ENCODE data around the gene SRF. TPM values are rescaled to one million over a fixed set of nuclear protein-coding genes. Genes with fewer than 3 reads are reported as not detected.

The SRF gene
- total RNA-seq, 1 donor from 2014 or later, result 15.0 TPM

DNA sequence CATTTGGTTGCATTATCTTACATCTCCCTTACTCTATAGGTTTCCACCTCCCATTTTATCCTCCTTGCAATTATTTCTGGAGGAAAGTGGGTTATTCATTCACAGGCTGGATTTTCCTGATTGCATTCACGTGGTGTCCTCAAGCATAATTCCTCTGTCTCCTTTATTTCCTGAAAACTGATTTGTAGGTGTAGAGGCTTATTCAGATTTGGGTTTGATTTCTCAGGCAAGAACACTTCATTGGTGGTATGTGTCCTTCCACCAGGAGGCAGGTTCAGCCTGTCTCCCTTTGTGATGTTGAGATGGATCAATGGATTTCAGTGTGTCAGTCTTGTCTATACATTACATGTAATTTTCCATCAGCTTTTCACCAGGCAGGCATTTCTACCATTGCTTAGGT lies 40.9 kb downstream of the SRF start:
- TF ChIP-seq EZH2 (IDR thresholded peaks at IDR 0.05), result no peak
- TF ChIP-seq CTCF (IDR thresholded peaks at IDR 0.05), result peak; percentile 30
- Histone ChIP-seq H4K20me1 (ENCODE audit: low read depth) (no peaks in the 10 kb centered on the region), H3F3A (ENCODE audit: low read depth) (no peaks in the 10 kb centered on the region), H3K4me3 (no peak overlapping the region), H3K4me2 (no peak overlapping the region), H3K79me2 (ENCODE audit: low read depth) (no peaks in the 10 kb centered on the region), H3K9me3 (ENCODE audit: low read depth) (no peaks in the 10 kb centered on the region), H3K27ac (no peak overlapping the region), H2AFZ (replicated peaks) (no peak overlapping the region), H3K4me1 (no peaks in the 10 kb centered on the region), H3K27me3 (no peaks in the 10 kb centered on the region), H3K36me3 (no peaks in the 10 kb centered on the region), H3K9ac (no peak overlapping the region)
- Mint-ChIP-seq H3K27me3 (ENCODE audit: insufficient read depth, low read depth) (no peaks in the 10 kb centered on the region), H3K4me1 (no peaks in the 10 kb centered on the region), H3K4me3 (no peak overlapping the region), H3K9me3 (no peaks in the 10 kb centered on the region), H3K36me3 (peaks cover 9% of the 10 kb centered on the region), H3K27ac (no peak overlapping the region)
- no peak for DNase-seq (ENCODE audit: low spot score)

- no peaks in the 10 kb centered on the region for H3K4me1 ChIP-seq
- no peak overlapping the region for H3K4me2 ChIP-seq
- DNase-seq (ENCODE audit: low spot score), result no peak
- H3K9ac ChIP-seq, result no peak overlapping the region
- no peaks in the 10 kb centered on the region for H3K79me2 ChIP-seq (ENCODE audit: low read depth)
- H3K4me3 ChIP-seq, result no peak overlapping the region
- no peaks in the 10 kb centered on the region for H3K36me3 ChIP-seq
- H4K20me1 ChIP-seq (ENCODE audit: low read depth), result no peaks in the 10 kb centered on the region
- no peak overlapping the region for H3K27ac ChIP-seq
- H2AFZ ChIP-seq (replicated peaks), result no peak overlapping the region
- no peaks in the 10 kb centered on the region for H3K9me3 ChIP-seq (ENCODE audit: low read depth)
- no peaks in the 10 kb centered on the region for H3K4me1 Mint-ChIP-seq
- peak overlapping the region; percentile 74 for H3K27ac Mint-ChIP-seq
- TF ChIP-seq EZH2 (IDR thresholded peaks at IDR 0.05), result no peak
- TF ChIP-seq CTCF (IDR thresholded peaks at IDR 0.05), result no peak
- no peak for TF ChIP-seq EZH2phosphoT487 (IDR thresholded peaks at IDR 0.05)
- no peaks in the 10 kb centered on the region for H3F3A ChIP-seq (ENCODE audit: low read depth)
- H3K27me3 Mint-ChIP-seq (ENCODE audit: insufficient read depth, low read depth), result no peaks in the 10 kb centered on the region
- no peak overlapping the region for H3K4me3 Mint-ChIP-seq
- no peaks in the 10 kb centered on the region for H3K9me3 Mint-ChIP-seq
- H3K36me3 Mint-ChIP-seq, result peaks cover 9% of the 10 kb centered on the region
- no peaks in the 10 kb centered on the region for H3K27me3 ChIP-seq
Measured at GRCh38 chr6:43213431-43213830, 42.4 kb downstream of the SRF start.

- Mint-ChIP-seq H3K4me3 (no peak overlapping the region), H3K4me1 (peaks cover 2% of the 10 kb centered on the region), H3K9me3 (no peaks in the 10 kb centered on the region), H3K27me3 (ENCODE audit: insufficient read depth, low read depth) (no peaks in the 10 kb centered on the region), H3K36me3 (peaks cover 9% of the 10 kb centered on the region), H3K27ac (no peak overlapping the region)
- H3K9me3 ChIP-seq (ENCODE audit: low read depth), result no peaks in the 10 kb centered on the region
- no peaks in the 10 kb centered on the region for H3K27me3 ChIP-seq
- DNase-seq (ENCODE audit: low spot score), result no peak
- no peak overlapping the region for H3K4me2 ChIP-seq
- H3K4me3 ChIP-seq, result no peak overlapping the region
- no peaks in the 10 kb centered on the region for H3K79me2 ChIP-seq (ENCODE audit: low read depth)
- TF ChIP-seq EZH2 (IDR thresholded peaks at IDR 0.05) (no peak), EZH2phosphoT487 (IDR thresholded peaks at IDR 0.05) (no peak), CTCF (IDR thresholded peaks at IDR 0.05) (no peak)
- no peaks in the 10 kb centered on the region for H3F3A ChIP-seq (ENCODE audit: low read depth)
- no peaks in the 10 kb centered on the region for H3K4me1 ChIP-seq
- H3K36me3 ChIP-seq, result no peaks in the 10 kb centered on the region
- H3K27ac ChIP-seq, result no peak overlapping the region
- no peak overlapping the region for H2AFZ ChIP-seq (replicated peaks)
- no peak overlapping the region for H3K9ac ChIP-seq
- no peaks in the 10 kb centered on the region for H4K20me1 ChIP-seq (ENCODE audit: low read depth)
Measured at GRCh38 chr6:43215066-43215465, 44.0 kb downstream of the SRF start.

DNA sequence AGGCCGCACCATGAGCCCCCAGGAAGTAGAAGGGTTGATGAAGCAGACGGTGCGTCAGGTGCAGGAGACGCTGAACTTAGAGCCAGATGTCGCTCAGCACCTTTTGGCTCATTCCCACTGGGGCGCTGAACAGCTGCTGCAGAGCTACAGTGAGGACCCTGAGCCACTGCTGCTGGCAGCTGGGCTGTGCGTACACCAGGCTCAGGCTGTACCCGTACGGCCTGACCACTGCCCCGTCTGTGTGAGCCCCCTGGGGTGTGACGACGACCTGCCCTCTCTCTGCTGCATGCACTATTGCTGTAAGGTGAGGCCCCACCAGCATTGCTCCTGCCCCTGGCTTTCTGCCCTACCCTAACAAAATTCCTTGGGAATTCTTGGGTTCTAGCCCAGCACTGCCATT lies 45.1 kb downstream of the SRF start:
- Mint-ChIP-seq H3K9me3 (no peaks in the 10 kb centered on the region), H3K27ac (no peak overlapping the region), H3K4me1 (peaks cover 2% of the 10 kb centered on the region), H3K4me3 (no peak overlapping the region), H3K27me3 (ENCODE audit: insufficient read depth, low read depth) (no peaks in the 10 kb centered on the region), H3K36me3 (peaks cover 9% of the 10 kb centered on the region)
- Histone ChIP-seq H3K9ac (no peak overlapping the region), H4K20me1 (ENCODE audit: low read depth) (no peaks in the 10 kb centered on the region), H3F3A (ENCODE audit: low read depth) (no peaks in the 10 kb centered on the region), H3K4me1 (no peaks in the 10 kb centered on the region), H3K4me2 (no peak overlapping the region), H3K79me2 (ENCODE audit: low read depth) (no peaks in the 10 kb centered on the region), H2AFZ (replicated peaks) (no peak overlapping the region), H3K9me3 (ENCODE audit: low read depth) (no peaks in the 10 kb centered on the region), H3K27me3 (no peaks in the 10 kb centered on the region), H3K4me3 (no peak overlapping the region), H3K27ac (no peak overlapping the region), H3K36me3 (no peaks in the 10 kb centered on the region)
- TF ChIP-seq EZH2phosphoT487 (IDR thresholded peaks at IDR 0.05) (no peak), EZH2 (IDR thresholded peaks at IDR 0.05) (no peak), CTCF (IDR thresholded peaks at IDR 0.05) (no peak)
- no peak for DNase-seq (ENCODE audit: low spot score)
